Kidney (tissue), 14 donors: ENCODE results near the gene CCDC85A. TPM values are rescaled to one million over a fixed set of nuclear protein-coding genes. Genes with fewer than 3 reads are reported as not detected.

ENCODE experiments used
- DNase-seq, 5 donors: peaks; one replicate each; pipeline ENCODE4 v3.0.0-alpha.2; 2013 to 2020
- FAIRE-seq: peaks from 2 replicates; lab custom pipeline; 2012; peaks lifted over from hg19 to GRCh38; lab: Jason Lieb, UNC
- H3K27ac ChIP-seq, 2 donors: one replicate each; pipeline ENCODE4 v1.7.0; 2013; ENCODE audit warnings: low read depth in 2 of 2, low read length in 2 of 2, inconsistent platforms in 1 of 2
- H3K27me3 ChIP-seq: one replicate; pipeline ENCODE4 v1.7.1; 2013; ENCODE audit warnings: low read length, inconsistent platforms; ENCODE audit not compliant: control insufficient read depth, insufficient read depth
- H3K36me3 ChIP-seq, 3 donors: one replicate each; pipeline versions ENCODE4 v1.7.0 to v1.7.1; 2013; ENCODE audit warnings: low read length in 3 of 3, control low read depth in 1 of 3, inconsistent platforms in 1 of 3; ENCODE audit not compliant: insufficient read depth in 3 of 3, control insufficient read depth in 2 of 3
- H3K4me1 ChIP-seq, 3 donors: one replicate each; pipeline versions ENCODE4 v1.7.0 to v1.7.1; 2013; ENCODE audit warnings: low read length in 3 of 3, inconsistent platforms in 1 of 3, low read depth in 1 of 3; ENCODE audit not compliant: control insufficient read depth in 2 of 3, insufficient read depth in 2 of 3
- H3K4me3 ChIP-seq, 3 donors: one replicate each; pipeline versions ENCODE4 v1.7.0 to v1.8.1; 2013; ENCODE audit warnings: low read length in 3 of 3, control low read depth in 1 of 3, inconsistent platforms in 1 of 3
- H3K9ac ChIP-seq, 3 donors: one replicate each; pipeline versions ENCODE4 v1.7.0 to v1.7.1; 2013; ENCODE audit warnings: low read length in 3 of 3, control low read depth in 1 of 3, inconsistent platforms in 1 of 3
- H3K9me3 ChIP-seq, 3 donors: one replicate each; pipeline versions ENCODE4 v1.7.0 to v1.7.1; 2013; ENCODE audit warnings: low read length in 3 of 3, control low read depth in 1 of 3, inconsistent platforms in 1 of 3; ENCODE audit not compliant: control insufficient read depth in 2 of 3, insufficient read depth in 1 of 3
- CTCF ChIP-seq: IDR thresholded peaks from 3 replicates; pipeline ENCODE4 v1.5.1; 2012; ENCODE audit warnings: mild to moderate bottlenecking, moderate library complexity, borderline replicate concordance; ENCODE audit not compliant: insufficient read depth; ENCODE audit errors: extremely low read depth
- intact Hi-C: fragments of 100-400 bp; cut with DNase I; formaldehyde crosslinking; loops from one replicate; pipeline ENCODE4 v1.11.1; 2022
- polyA plus RNA-seq: library from polyadenylated mRNA; stranded (reverse); fragments of 350-450 nt; fragmentation: Illumina TruSeq; extraction: RNeasy Lipid Tissue Mini Kit (QIAGEN cat#74804); gene quantifications from one replicate; pipeline ENCODE4 v1.2.3, GENCODE V29; 2014; ENCODE audit warnings: low read depth, low replicate concordance; ENCODE audit not compliant: insufficient read depth
- total RNA-seq: library from RNA; stranded (reverse); fragmentation: NEBNext Ultra II Directional; extraction: Animal tissue kit (Norgen Biotek cat#: 25700); gene quantifications from one replicate; pipeline ENCODE4 v1.2.1, GENCODE V29; 2021
- donor health status: control.
- donor health status: control.
- donor health status: control.
- donor health status: control.
- donor health status: control.
- donor health status: DM: yes; HTN: yes; CAD: no.
- donor health status: Normal renal cell carcinoma (clear cell type).

The CCDC85A gene
- total and polyA plus RNA-seq, 2 donors from 2014 or later = 0.65 to 2.1 TPM

GRCh38 chr2:56167616-56168562 lies 15.9 kb upstream of the CCDC85A start:
- intact Hi-C loops = no loop called here
- Histone ChIP-seq H3K36me3 (no peaks in the 10 kb centered on the region), H3K9me3 (no peaks in the 10 kb centered on the region), H3K4me1 (no peaks in the 10 kb centered on the region), H3K9ac (no peak overlapping the region), H3K4me3 (no peak overlapping the region), H3K27ac (no peak overlapping the region), H3K27me3 (no peaks in the 10 kb centered on the region)
- DNase-seq (peak in 1 of 5 donors; percentile 6), FAIRE-seq (no peak)
- no peak for TF ChIP-seq CTCF

GRCh38 chr2:56169521-56169920 lies 14.3 kb upstream of the CCDC85A start:
- H3K9ac ChIP-seq = no peak overlapping the region
- H3K9me3 ChIP-seq = no peaks in the 10 kb centered on the region
- no peak for FAIRE-seq
- no peak overlapping the region for H3K4me3 ChIP-seq
- H3K27me3 ChIP-seq = no peaks in the 10 kb centered on the region
- intact Hi-C loops = no loop called here
- no peaks in the 10 kb centered on the region for H3K4me1 ChIP-seq
- no peak overlapping the region for H3K27ac ChIP-seq
- DNase-seq = no peak
- no peaks in the 10 kb centered on the region for H3K36me3 ChIP-seq
- TF ChIP-seq CTCF = no peak

GRCh38 chr2:56170504-56170903 lies 13.3 kb upstream of the CCDC85A start:
- Histone ChIP-seq H3K9ac (no peak overlapping the region), H3K27ac (no peak overlapping the region), H3K27me3 (no peaks in the 10 kb centered on the region), H3K36me3 (no peaks in the 10 kb centered on the region), H3K9me3 (no peaks in the 10 kb centered on the region), H3K4me3 (no peak overlapping the region), H3K4me1 (no peaks in the 10 kb centered on the region)
- TF ChIP-seq CTCF = no peak
- intact Hi-C loops = no loop called here
- FAIRE-seq (no peak), DNase-seq (no peak)
